Muscle layer of duodenum (tissue), 2 donors: ENCODE data around the gene SELENOK.

Experiments
- H3K27ac ChIP-seq: one replicate; pipeline ENCODE4 v1.7.0; 2013; ENCODE audit warnings: mild to moderate bottlenecking, low read length
- H3K27me3 ChIP-seq: one replicate; pipeline ENCODE4 v1.7.0; 2013; ENCODE audit warnings: low read depth, mild to moderate bottlenecking, control low read depth, low read length
- H3K36me3 ChIP-seq, 2 donors: one replicate each; pipeline ENCODE4 v1.7.0; 2013; ENCODE audit warnings: low read length in 2 of 2, control low read depth in 1 of 2, mild to moderate bottlenecking in 1 of 2; ENCODE audit not compliant: insufficient read depth in 2 of 2, control insufficient read depth in 1 of 2
- H3K4me1 ChIP-seq, 2 donors: one replicate each; pipeline ENCODE4 v1.7.0; 2013; ENCODE audit warnings: low read length in 2 of 2, mild to moderate bottlenecking in 2 of 2, control low read depth in 1 of 2, moderate library complexity in 1 of 2; ENCODE audit not compliant: insufficient read depth in 2 of 2, control insufficient read depth in 1 of 2
- H3K4me3 ChIP-seq, 2 donors: one replicate each; pipeline ENCODE4 v1.7.0; 2013; ENCODE audit warnings: low read length in 2 of 2, low read depth in 1 of 2, mild to moderate bottlenecking in 1 of 2
- H3K9me3 ChIP-seq, 2 donors: one replicate each; pipeline ENCODE4 v1.7.0; 2013; ENCODE audit warnings: low read length in 2 of 2, control low read depth in 1 of 2, mild to moderate bottlenecking in 1 of 2; ENCODE audit not compliant: control insufficient read depth in 1 of 2
- donor health status: healthy.

Gene SELENOK

DNA sequence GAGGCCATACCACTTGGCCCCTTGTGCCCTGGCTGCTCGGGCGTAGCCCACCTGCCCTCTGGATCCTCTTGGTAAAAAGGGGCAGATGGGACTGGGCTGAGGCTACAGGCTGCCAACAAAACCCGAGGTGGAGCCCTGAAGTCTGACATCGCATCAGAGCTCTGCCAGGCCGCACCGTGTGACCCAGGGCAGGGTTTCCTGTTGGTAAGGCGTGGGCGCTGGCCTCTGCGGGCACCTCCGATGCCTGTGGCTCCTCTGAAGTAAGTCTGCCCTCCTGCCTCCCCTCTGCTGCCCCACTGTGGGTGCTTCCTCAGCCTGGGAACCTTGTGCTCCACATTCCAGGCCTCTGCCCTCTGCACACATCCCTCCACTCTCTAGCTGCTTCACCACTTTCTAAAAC, 54.3 kb downstream of the SELENOK start:
- Histone ChIP-seq H3K27ac (no peak overlapping the region), H3K4me1 (no peaks in the 10 kb centered on the region), H3K4me3 (no peak overlapping the region), H3K36me3 (no peaks in the 10 kb centered on the region), H3K9me3 (no peaks in the 10 kb centered on the region), H3K27me3 (no peaks in the 10 kb centered on the region)

- Histone ChIP-seq H3K27me3 (no peaks in the 10 kb centered on the region), H3K27ac (no peak overlapping the region)
These were observed 55.4 kb downstream of the SELENOK start for GRCh38 chr3:53836084-53836872.

DNA sequence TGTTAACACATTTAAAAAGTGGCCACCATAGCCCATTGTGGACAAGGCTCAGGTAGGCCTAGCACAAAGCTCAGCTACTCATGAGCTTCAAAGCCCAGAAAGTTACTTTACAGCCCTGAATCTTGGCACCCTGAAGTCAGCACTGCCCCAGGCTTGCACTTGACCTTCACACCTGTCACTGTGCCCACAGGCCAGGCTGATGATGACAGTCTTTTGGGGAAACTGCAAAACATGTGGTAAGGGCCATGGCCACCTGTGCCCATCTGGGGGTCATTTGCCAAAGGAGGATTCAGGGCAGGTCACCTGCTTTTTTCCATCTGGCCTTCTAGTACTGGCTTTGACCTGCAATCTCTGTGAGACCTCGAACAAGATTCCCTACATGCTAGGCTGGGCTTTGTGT, 56.4 kb downstream of the SELENOK start:
- Histone ChIP-seq H3K27ac (no peak overlapping the region), H3K4me3 (no peak overlapping the region), H3K36me3 (no peaks in the 10 kb centered on the region), H3K9me3 (no peaks in the 10 kb centered on the region), H3K4me1 (no peaks in the 10 kb centered on the region), H3K27me3 (no peaks in the 10 kb centered on the region)

More at GRCh38 chr3:53836084-53836872, 55.4 kb downstream of the SELENOK start:
- Histone ChIP-seq H3K4me3 (no peak overlapping the region), H3K4me1 (no peaks in the 10 kb centered on the region), H3K36me3 (no peaks in the 10 kb centered on the region), H3K9me3 (no peaks in the 10 kb centered on the region)

- no peaks in the 10 kb centered on the region for H3K36me3 ChIP-seq
- H3K27ac ChIP-seq: no peak overlapping the region
- no peak overlapping the region for H3K4me3 ChIP-seq
- no peaks in the 10 kb centered on the region for H3K27me3 ChIP-seq
- H3K9me3 ChIP-seq: no peaks in the 10 kb centered on the region
- no peaks in the 10 kb centered on the region for H3K4me1 ChIP-seq
These were observed 57.1 kb downstream of the SELENOK start for GRCh38 chr3:53834429-53835095.
